GM19099 (cell line): ENCODE results near the gene HIRIP3.

Experiments used
- POLR2A ChIP-seq: IDR thresholded peaks from 3 replicates; pipeline ENCODE4 v1.6.1; 2011; ENCODE audit warnings: low read depth; ENCODE audit not compliant: insufficient read length; ENCODE audit errors: extremely low read depth

The HIRIP3 gene

DNA sequence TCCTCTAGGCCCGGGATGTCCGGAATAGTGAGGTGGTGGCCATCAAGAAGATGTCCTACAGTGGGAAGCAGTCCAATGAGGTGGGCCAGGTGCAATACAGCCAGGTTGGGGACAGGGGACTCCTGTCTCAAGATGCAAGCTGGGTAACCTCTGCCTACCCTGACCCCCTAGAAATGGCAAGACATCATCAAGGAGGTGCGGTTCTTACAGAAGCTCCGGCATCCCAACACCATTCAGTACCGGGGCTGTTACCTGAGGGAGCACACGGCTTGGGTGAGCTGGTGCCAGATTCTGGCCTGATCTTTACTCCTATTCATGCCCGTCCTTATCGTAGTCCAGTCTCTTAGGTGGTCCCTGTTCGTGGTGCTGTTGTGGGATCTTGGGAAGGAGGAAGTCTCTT lies 17.3 kb downstream of the HIRIP3 start:
- no peak for TF ChIP-seq POLR2A

DNA sequence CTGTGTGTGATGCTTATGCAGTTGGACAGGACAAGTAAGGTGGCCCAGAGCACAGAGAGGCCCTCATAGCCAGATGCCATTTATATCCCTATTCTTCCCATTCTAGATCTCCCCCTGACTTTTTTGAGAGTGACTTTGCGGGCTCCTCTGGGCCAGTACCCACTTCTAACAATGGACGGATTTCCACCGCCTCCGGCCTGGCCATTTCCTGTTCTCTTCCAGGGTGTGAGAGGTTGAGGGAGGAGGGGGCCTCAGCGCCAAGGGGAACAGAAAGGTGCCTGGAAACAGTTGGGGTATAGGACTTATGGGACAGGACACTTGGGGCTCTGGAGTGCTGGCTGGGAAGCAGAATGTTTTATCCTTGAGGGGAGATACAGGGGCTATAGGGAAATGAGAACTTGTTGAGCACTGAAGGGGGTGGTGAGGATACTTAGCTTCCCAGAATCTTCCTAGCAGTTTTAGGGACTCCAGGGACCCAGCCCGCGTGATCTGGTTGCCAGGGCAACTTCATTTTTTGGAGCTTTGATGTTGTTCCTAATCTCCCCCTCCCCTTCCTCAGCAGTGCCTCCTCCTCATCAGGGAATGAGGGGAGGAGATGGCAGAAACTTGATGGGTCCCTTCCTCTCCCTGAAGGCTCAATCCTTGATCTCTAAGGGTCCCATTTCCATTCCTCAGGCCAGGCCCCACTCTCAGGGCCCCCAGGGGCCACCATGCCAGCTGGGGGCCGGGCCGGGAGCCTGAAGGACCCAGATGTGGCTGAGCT lies 18.2 kb downstream of the HIRIP3 start:
- no peak for TF ChIP-seq POLR2A

DNA sequence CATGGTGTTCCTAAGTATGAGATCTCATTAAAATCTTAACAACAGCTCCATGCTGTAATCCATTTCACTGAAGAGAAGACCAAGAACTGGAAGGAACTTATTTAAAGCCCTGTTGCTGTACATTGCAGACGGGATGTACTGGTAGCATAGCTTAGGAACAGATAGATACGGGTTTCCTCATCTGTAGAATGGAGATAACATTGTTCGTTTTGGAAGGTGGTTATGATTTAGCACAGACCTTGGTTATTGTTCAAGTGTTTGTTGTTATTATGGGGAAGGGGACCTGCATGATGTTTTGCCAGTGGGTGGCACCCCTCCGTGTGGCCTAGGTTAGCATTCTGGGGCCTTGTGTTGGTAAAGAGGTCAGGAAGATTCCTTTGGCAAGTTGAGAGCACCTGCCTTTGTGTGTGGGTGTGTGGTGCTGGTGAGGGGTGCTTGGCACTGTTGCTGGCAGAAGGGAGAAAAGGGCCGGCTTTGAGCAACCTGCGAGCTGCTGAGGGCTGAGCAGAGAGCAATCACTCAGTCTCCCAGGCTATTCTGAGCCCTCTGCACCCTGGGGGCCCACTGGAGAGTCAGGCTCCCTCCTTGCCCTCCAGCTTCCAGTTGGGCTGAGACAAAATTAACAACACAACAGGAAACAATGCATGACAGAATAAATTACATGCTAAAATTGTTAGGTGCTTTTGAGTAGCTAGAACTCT lies 19.5 kb downstream of the HIRIP3 start:
- no peak for TF ChIP-seq POLR2A

DNA sequence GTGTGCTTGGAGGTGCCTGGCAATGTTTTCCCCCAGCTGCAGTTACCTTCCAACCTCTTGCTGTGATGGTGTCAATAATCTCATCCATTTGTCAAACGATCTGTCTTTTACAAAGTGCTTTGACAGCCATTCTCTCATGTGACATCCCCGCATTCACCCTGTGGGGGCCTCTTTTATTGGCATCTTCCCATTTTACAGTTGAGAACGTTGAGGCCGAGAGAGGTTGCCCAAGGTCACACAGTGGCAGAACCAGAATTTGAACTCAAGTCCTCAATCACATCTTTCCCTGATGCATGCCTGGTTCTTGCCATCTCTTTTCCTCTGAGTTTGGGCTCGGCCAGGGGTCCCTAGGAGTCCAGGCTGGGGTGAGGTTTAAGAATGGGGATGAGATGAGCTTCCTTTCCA lies 20.3 kb downstream of the HIRIP3 start:
- TF ChIP-seq POLR2A, result no peak

DNA sequence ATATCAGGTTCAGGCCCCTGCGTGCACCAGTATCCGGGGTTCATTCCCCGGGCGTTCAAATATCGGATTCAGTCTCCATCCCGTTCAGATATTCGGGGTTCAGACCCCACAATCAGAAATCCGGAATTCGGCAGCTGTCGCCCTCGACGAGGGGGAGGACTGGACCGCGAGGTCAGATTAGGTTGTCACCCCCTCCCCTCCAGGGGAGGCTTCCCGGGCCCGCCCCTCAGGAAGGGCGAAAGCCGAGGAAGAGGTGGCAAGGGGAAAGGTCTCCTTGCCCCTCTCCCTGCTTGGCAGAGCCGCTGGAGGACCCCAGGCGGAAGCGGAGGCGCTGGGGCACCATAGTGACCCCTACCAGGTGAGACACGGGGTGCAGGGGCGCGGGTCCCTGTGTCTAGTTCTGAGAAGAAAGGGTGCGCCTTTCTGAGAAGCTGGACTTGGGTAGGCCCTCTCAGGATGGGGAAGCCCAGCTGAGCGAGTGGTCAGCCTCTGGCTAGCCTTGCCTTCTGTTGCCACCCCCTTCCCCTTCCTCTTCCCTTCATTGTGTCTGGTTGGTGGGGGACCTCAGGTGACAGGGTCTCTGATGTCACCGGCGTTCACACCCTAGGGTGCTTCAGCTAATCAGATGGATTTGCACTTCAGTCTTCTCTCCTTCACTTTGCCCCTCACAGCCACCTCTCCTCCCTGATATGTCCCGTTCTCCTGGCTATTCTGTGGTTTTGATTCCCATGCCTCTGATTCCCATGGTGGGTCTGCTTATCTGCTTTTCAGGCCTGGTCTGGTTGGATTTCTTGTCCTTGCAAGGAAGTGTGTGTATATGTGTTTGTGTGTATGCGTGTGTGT lies 20.9 kb downstream of the HIRIP3 start:
- no peak for TF ChIP-seq POLR2A

DNA sequence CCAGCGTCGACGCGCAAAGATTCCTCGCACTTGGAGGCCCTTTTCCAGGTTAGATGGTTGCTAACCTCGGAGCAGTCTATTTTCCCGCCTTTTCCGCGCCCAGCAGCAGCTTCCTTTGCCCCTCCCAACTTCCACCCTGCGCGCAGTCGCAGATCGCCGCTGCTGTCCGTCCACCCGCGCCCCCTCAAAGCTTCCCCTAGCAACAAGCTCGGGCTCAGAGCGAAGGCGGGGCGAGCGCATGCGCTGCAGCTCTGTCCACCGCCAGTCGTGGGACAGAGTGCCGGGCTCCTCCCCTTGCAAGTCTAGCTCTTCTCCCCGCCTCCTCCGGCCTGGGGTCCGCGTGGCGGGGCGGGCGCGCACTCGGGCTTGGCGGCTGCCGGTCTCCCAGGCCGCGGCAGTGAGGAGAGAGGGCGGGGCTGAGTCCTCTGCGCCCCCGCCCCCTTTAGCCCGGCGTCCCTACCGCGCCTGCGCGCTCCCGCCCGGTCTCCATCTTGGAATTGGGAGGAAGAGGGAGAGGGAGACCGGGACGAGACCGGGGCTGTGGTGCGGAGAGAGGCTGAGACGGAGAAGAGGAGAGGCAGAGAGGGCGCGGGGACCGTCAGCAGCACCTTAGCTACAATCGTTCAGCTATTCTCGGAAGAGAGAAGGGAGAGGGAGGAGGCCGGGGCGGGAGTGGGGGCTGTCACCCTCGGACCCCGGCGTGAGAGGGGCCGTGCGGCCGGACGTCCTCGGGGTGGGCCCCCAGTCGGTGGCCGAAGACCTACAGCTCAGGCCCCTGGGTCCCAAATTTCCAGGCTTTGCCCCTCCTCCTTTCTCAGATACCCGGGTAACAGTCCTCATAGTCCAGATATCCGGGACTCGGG lies 21.8 kb downstream of the HIRIP3 start, which contains the start of gene TAOK2:
Gene TAOK2, plus strand, starts transcription at position 485 of the 863 bp plus-strand sequence. CDS start 3,905 bp downstream, outside the sequence.
- peak; percentile 79 for TF ChIP-seq POLR2A

DNA sequence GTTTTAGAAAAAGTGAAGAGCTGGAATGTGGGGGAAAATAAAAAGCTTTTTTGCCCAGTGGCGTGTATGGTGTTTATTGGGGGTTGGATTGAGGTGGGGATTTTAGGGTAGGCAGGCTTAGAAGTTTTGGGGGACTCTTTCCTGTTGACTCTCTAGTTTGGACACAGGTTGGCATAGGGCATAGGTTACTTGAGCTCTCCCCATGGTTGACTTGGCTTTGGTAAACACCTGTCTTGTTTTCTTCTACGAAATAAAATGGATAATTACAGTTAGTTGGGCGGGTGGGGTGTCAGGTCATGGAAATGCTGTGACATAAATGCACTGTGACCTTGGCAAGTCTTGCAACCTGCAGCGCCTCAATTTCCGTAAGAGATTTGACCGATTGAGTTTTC lies 22.4 kb downstream of the HIRIP3 start:
- no peak for TF ChIP-seq POLR2A

DNA sequence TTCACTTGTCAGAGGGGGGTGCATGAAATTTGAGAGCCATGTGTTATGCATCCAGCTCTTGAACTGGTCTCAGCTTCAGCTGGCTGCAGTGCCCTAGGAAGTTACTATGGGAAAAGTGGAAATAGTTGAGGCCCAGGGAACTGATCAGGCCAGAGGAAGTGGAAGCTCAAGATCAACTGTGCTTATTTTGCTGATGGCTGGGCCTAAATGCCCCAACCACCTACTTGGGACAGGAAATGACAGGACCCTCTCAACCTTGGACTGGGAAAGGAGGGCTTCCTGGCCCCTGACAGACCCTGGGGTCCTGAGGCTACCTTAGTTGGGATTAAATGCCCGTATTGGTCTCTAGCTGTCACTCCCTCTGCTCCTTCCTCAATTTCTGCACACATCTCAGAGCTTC lies 22.9 kb downstream of the HIRIP3 start:
- no peak for TF ChIP-seq POLR2A

DNA sequence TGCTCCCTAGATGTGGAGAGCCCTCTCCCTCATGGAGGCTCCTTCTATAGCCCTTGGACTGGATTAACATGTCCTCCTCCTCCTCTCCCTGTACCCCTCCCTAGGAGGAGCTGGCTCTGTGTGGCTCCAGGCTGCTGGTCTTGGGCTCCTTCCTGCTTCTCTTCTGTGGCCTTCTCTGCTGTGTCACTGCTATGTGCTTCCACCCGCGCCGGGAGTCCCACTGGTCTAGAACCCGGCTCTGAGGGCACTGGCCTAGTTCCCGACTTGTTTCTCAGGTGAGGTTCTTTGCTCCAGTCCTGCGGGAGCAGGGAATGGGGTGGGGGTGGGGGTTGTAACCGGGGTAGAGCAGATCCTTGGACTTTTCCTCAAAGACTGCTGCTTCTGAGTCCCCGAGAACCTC lies 24.1 kb downstream of the HIRIP3 start:
- no peak for TF ChIP-seq POLR2A

DNA sequence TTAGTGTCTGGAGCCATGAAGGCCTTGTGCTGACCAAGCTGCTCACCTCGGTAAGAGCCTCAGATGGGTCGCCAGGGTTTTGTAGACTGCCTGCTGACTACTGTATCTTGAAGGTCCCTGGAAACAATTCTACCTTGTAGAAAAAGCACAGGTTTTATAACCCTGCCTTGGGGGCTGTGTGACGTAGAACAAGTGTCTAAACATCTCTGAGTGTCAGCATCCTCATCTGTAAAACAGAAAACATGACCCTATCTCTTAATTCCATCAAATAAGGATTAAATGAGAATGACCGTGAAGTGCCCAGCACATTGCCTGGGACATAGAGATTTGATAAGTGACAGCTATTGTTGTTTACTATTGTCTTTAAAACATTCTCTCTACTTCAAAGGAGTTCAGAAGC lies 27.2 kb downstream of the HIRIP3 start:
- TF ChIP-seq POLR2A, result no peak

DNA sequence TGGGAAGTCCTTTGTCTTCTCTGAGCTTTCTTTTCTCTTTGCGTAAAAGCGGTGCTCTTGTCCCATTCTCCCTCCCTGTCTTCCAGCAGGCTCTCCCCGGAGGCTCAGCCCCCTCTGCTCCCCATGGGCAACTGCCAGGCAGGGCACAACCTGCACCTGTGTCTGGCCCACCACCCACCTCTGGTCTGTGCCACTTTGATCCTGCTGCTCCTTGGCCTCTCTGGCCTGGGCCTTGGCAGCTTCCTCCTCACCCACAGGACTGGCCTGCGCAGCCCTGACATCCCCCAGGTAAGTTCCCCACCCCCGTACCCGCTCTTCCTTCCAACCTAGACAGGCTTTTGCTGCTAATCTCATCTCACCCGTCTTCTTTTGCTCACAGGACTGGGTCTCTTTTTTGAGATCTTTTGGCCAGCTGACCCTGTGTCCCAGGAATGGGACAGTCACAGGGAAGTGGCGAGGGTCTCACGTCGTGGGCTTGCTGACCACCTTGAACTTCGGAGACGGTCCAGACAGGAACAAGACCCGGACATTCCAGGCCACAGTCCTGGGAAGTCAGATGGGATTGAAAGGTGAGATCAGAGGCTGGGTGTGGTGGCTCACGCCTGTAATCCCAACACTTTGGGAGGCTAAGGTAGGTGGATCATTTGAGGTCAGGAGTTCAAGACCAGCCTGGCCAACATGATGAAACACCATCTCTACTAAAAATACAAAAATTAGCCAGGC lies 32.2 kb downstream of the HIRIP3 start:
- TF ChIP-seq POLR2A, result no peak

DNA sequence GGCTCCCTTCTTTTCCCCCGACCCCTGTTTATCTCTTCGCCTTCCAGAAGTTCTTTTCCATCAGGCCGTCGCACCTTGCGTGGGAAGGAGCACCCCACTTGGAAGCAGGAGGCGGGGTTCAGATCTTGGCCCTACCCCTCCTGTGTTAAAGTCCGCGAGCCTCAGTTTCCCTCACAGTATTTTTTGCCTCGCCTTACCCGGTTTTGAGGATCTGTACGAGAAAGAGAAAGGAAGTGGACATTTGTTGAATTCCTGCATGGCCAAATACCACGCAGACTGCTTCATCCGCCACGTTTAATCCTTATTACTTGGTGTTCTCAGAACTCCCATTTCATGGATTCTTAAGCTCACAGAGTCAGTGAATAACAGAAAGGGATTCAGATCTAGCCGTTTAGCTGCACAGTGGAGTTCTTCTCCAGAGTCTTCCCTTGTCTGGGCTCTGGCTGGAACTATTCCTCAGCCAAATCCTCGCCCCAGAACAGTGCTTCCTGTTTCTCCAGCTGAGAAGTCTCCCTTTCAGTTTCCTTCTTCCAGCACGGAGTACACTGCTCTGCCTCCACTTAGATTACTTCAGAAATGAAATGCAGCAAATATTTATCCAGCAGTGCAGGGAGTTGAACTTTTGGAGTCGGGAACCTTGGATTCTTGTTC lies 32.9 kb downstream of the HIRIP3 start:
- TF ChIP-seq POLR2A, result no peak
